Measurements from ENCODE around the gene TK2.

DNA sequence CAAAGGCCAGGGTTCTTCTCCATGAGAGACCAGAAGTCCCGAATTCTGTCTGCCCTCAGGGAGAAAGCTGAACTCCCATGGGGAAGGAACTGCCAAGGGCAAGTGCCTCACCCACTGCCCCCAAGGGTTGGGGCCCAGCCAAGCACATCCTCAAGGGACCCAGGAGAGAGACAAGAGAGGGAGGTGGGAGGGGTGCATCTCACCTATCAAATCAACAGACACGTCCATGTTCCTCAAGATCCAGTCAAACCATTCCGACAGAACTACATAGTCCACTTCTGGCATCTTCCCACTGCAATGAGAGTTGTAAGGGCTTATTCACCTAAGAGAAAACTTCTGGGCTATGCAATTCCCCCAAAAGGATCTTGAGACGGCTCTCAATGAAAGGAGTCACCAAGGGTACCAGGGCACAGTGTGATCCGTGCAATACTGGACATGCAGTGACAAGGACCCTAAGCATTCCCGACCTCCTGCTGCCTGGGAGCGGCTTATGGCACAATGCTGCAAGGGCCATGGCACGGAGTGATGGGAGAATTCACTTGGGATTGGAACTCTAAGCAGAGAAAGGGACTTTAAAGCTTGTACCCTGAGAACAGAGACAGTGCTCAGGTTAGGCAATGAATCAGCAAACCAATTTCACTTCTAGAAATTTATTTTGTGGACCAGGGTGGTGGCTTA lies 32.2 kb downstream of the TK2 start:
- TF ChIP-seq, protein P1, sequence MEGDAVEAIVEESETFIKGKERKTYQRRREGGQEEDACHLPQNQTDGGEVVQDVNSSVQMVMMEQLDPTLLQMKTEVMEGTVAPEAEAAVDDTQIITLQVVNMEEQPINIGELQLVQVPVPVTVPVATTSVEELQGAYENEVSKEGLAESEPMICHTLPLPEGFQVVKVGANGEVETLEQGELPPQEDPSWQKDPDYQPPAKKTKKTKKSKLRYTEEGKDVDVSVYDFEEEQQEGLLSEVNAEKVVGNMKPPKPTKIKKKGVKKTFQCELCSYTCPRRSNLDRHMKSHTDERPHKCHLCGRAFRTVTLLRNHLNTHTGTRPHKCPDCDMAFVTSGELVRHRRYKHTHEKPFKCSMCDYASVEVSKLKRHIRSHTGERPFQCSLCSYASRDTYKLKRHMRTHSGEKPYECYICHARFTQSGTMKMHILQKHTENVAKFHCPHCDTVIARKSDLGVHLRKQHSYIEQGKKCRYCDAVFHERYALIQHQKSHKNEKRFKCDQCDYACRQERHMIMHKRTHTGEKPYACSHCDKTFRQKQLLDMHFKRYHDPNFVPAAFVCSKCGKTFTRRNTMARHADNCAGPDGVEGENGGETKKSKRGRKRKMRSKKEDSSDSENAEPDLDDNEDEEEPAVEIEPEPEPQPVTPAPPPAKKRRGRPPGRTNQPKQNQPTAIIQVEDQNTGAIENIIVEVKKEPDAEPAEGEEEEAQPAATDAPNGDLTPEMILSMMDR (IDR thresholded peaks at IDR 0.05; ENCODE audit: low read depth, low read length, missing input control), result no peak
- TF ChIP-seq GABPA (IDR thresholded peaks at IDR 0.05 in 1 of 2, conservative IDR thresholded peaks at IDR 0.05 in 1 of 2) (no peak), RAD21 (IDR thresholded peaks at IDR 0.05) (no peak), HNF4G (IDR thresholded peaks at IDR 0.05) (no peak), JUND (IDR thresholded peaks at IDR 0.05) (no peak), YY1 (IDR thresholded peaks at IDR 0.05) (no peak), TAF1 (conservative IDR thresholded peaks at IDR 0.05) (no peak), FOXA2 (IDR thresholded peaks at IDR 0.05) (no peak), RXRA (IDR thresholded peaks at IDR 0.05) (no peak)
- TF ChIP-seq, protein P2, sequence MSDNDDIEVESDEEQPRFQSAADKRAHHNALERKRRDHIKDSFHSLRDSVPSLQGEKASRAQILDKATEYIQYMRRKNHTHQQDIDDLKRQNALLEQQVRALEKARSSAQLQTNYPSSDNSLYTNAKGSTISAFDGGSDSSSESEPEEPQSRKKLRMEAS (IDR thresholded peaks at IDR 0.05), result no peak
- TF ChIP-seq, protein P3, sequence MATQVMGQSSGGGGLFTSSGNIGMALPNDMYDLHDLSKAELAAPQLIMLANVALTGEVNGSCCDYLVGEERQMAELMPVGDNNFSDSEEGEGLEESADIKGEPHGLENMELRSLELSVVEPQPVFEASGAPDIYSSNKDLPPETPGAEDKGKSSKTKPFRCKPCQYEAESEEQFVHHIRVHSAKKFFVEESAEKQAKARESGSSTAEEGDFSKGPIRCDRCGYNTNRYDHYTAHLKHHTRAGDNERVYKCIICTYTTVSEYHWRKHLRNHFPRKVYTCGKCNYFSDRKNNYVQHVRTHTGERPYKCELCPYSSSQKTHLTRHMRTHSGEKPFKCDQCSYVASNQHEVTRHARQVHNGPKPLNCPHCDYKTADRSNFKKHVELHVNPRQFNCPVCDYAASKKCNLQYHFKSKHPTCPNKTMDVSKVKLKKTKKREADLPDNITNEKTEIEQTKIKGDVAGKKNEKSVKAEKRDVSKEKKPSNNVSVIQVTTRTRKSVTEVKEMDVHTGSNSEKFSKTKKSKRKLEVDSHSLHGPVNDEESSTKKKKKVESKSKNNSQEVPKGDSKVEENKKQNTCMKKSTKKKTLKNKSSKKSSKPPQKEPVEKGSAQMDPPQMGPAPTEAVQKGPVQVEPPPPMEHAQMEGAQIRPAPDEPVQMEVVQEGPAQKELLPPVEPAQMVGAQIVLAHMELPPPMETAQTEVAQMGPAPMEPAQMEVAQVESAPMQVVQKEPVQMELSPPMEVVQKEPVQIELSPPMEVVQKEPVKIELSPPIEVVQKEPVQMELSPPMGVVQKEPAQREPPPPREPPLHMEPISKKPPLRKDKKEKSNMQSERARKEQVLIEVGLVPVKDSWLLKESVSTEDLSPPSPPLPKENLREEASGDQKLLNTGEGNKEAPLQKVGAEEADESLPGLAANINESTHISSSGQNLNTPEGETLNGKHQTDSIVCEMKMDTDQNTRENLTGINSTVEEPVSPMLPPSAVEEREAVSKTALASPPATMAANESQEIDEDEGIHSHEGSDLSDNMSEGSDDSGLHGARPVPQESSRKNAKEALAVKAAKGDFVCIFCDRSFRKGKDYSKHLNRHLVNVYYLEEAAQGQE (IDR thresholded peaks at IDR 0.05), result no peak
- TF ChIP-seq, protein P4, sequence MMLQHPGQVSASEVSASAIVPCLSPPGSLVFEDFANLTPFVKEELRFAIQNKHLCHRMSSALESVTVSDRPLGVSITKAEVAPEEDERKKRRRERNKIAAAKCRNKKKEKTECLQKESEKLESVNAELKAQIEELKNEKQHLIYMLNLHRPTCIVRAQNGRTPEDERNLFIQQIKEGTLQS (IDR thresholded peaks at IDR 0.05), result no peak

Measured in liver (tissue), 3 donors.